Prostate gland (tissue), 2 donors: ENCODE data around the gene NUPR1. TPM values are rescaled to one million over a fixed set of nuclear protein-coding genes. Genes with fewer than 3 reads are reported as not detected.
A peak's percentile ranks its signal among the peaks of the same experiment; 100 is the strongest.
"Not testable (repeated sequence)": the region's sequence is repeated elsewhere in the genome, so short reads cannot be mapped to it uniquely, and the experiment has no call there.

Experiments used
- DNase-seq: peaks from one replicate; pipeline ENCODE4 v3.0.0-alpha.2; 2019; ENCODE audit warnings: low spot score
- H3K27ac ChIP-seq, 2 donors: fragments of 200-600 bp; sonication (generic); 2 replicates each; pipeline ENCODE4 v1.5.1; 2017 to 2019
- H3K27me3 ChIP-seq: fragments of 200-600 bp; sonication (generic); replicated peaks from 2 replicates; pipeline ENCODE4 v1.5.1; 2019; ENCODE audit not compliant: insufficient read depth
- H3K36me3 ChIP-seq, 2 donors: fragments of 200-600 bp; sonication (generic); 1 replicate in 1 of 2; 2 replicates in 1 of 2; pipeline versions ENCODE4 v1.5.1 to v1.8.1; 2017 to 2019
- H3K4me1 ChIP-seq: fragments of 200-600 bp; sonication (generic); replicated peaks from 2 replicates; pipeline ENCODE4 v1.5.1; 2019
- H3K4me3 ChIP-seq, 2 donors: fragments of 200-600 bp; sonication (generic); 2 replicates each; pipeline ENCODE4 v1.5.1; 2017 to 2019
- H3K9me3 ChIP-seq: fragments of 200-600 bp; sonication (generic); 2 replicates; pipeline ENCODE4 v1.5.1; 2017
- CTCF ChIP-seq, 4 experiments: fragments of 200-600 bp in 2 of 4; fragments of 450-650 bp in 2 of 4; sonication (generic) in 2 of 4; IDR thresholded peaks; 1 replicate in 3 of 4; 2 replicates in 1 of 4; pipeline ENCODE4 v1.5.1; 2016 to 2019; ENCODE audit warnings: antibody characterized with exemption in 4 of 4, mild to moderate bottlenecking in 2 of 4, moderate library complexity in 2 of 4
- POLR2A ChIP-seq: fragments of 450-650 bp; IDR thresholded peaks from one replicate; pipeline ENCODE4 v1.6.1; 2016; ENCODE audit warnings: antibody characterized with exemption, mild to moderate bottlenecking
- POLR2AphosphoS5 ChIP-seq: sonication (generic); formaldehyde crosslinking; IDR thresholded peaks from one replicate; pipeline ENCODE4 v1.6.1; 2017; ENCODE audit warnings: antibody characterized with exemption
- WGBS: methylation state at CpG from one replicate; pipeline ENCODE4 v1.1.5; 2018; 5-methylcytosine and 5-hydroxymethylcytosine counted together
- intact Hi-C: fragments of 100-400 bp; cut with DNase I; formaldehyde crosslinking; loops from one replicate; pipeline ENCODE4 v1.14.2; 2022
- total RNA-seq, 2 donors: library from RNA; depleted of rRNA; stranded (reverse); fragments of >200 nt; gene quantifications; one replicate each; pipeline ENCODE4 v1.1.0, GENCODE V29; 2016

The NUPR1 gene
- total RNA-seq, 2 donors from 2014 or later: 79.6 to 107 TPM

- no peak overlapping the region for H3K4me3 ChIP-seq
- no peak for DNase-seq
- H3K4me1 ChIP-seq: no peaks in the 10 kb centered on the region
- intact Hi-C loops: no loop called here
- 74% methylated on average over 14 of the region's 14 CpGs for WGBS
- H3K27ac ChIP-seq: no peak overlapping the region
- TF ChIP-seq POLR2AphosphoS5: no peak
- TF ChIP-seq POLR2A: no peak
- no peak for TF ChIP-seq CTCF (IDR thresholded peaks at IDR 0.05)
- no peaks in the 10 kb centered on the region for H3K9me3 ChIP-seq
- no peaks in the 10 kb centered on the region for H3K36me3 ChIP-seq
- no peaks in the 10 kb centered on the region for H3K27me3 ChIP-seq
These were observed 9.6 kb upstream of the NUPR1 start for GRCh38 chr16:28548306-28548802.

- WGBS: 89% methylated on average over 7 of the region's 7 CpGs
- H3K9me3 ChIP-seq: no peaks in the 10 kb centered on the region
- no peak overlapping the region for H3K4me3 ChIP-seq
- no peak for DNase-seq
- no peaks in the 10 kb centered on the region for H3K36me3 ChIP-seq
- intact Hi-C loops: no loop called here
- no peaks in the 10 kb centered on the region for H3K27me3 ChIP-seq
- no peaks in the 10 kb centered on the region for H3K4me1 ChIP-seq
- no peak overlapping the region for H3K27ac ChIP-seq
- TF ChIP-seq POLR2AphosphoS5: no peak
- TF ChIP-seq CTCF (IDR thresholded peaks at IDR 0.05): no peak
- TF ChIP-seq POLR2A: no peak
These were observed 7.9 kb upstream of the NUPR1 start for GRCh38 chr16:28546626-28547025.

GRCh38 chr16:28545964-28546363, 7.2 kb upstream of the NUPR1 start:
- H3K4me1 ChIP-seq, H3K36me3 ChIP-seq, H3K27me3 ChIP-seq, DNase-seq, H3K27ac ChIP-seq, intact Hi-C loops, H3K4me3 ChIP-seq, H3K9me3 ChIP-seq: not testable (repeated sequence)
- WGBS: 86% methylated on average over 7 of the region's 7 CpGs

GRCh38 chr16:28544998-28545397, 6.2 kb upstream of the NUPR1 start:
- TF ChIP-seq POLR2A: no peak
- no peak for TF ChIP-seq POLR2AphosphoS5
- no peak for TF ChIP-seq CTCF (IDR thresholded peaks at IDR 0.05)
- no peaks in the 10 kb centered on the region for H3K27me3 ChIP-seq
- H3K27ac ChIP-seq: no peak overlapping the region
- no peaks in the 10 kb centered on the region for H3K36me3 ChIP-seq
- 93% methylated on average over 3 of the region's 3 CpGs for WGBS
- no peaks in the 10 kb centered on the region for H3K4me1 ChIP-seq
- no peaks in the 10 kb centered on the region for H3K9me3 ChIP-seq
- H3K4me3 ChIP-seq: no peak overlapping the region
- intact Hi-C loops: no loop called here
- DNase-seq: no peak

GRCh38 chr16:28543072-28543471, 4.3 kb upstream of the NUPR1 start:
- Histone ChIP-seq H3K27ac (peak overlapping the region; percentile 61 to 78), H3K27me3 (no peaks in the 10 kb centered on the region), H3K4me3 (no peak overlapping the region), H3K4me1 (no peaks in the 10 kb centered on the region), H3K36me3 (no peaks in the 10 kb centered on the region), H3K9me3 (no peaks in the 10 kb centered on the region)
- DNase-seq: peak; percentile 80
- 16% methylated on average over 7 of the region's 7 CpGs for WGBS
- intact Hi-C loops: no loop called here
- no peak for TF ChIP-seq CTCF (IDR thresholded peaks at IDR 0.05)
- TF ChIP-seq POLR2AphosphoS5: peak; percentile 95
- TF ChIP-seq POLR2A: peak; percentile 14
